22Rv1 (cell line): ENCODE data around the gene ZNF618.

ENCODE experiments used
- CTCF ChIP-seq: fragments of 450-650 bp; IDR thresholded peaks from 2 replicates; pipeline ENCODE4 v1.5.1; 2017; ENCODE audit warnings: mild to moderate bottlenecking
- ZFX ChIP-seq: fragments of 450-650 bp; IDR thresholded peaks from 2 replicates; pipeline ENCODE4 v1.6.1; 2017; ENCODE audit warnings: antibody characterized with exemption, borderline replicate concordance

DNA sequence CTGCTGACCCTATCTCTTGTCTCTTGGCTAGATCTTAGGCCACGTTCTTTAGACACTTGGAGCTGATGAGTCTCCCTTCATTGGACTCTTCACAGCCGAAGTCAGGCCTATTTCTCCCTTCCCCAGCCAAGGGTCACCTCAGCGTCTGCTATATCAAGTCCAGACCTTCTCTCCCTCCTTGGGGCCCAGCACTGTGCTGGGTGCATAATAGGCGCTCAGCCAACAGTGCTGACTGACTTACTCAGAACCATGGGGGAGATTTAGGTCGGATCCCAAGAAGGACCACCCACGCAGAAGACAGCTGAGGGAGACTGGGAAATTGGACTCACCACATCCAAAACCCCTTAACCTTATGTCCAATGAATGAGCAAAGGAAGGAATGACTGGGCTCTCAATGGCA is 207.6 kb downstream of the ZNF618 start:
- TF ChIP-seq ZFX, result no peak
- TF ChIP-seq CTCF, result no peak
